GM12891 (cell line): ENCODE data around the gene CHD8.

Experiments used
- POLR2A ChIP-seq: IDR thresholded peaks from 2 replicates; pipeline ENCODE4 v1.6.1; 2011; ENCODE audit warnings: low read depth, low read length, control low read depth
- POLR2AphosphoS5 ChIP-seq: IDR thresholded peaks from 2 replicates; pipeline ENCODE4 v1.6.1; 2011; ENCODE audit warnings: low read depth, low read length, control low read depth
- SPI1 ChIP-seq: IDR thresholded peaks from 2 replicates; pipeline ENCODE4 v1.6.1; 2011; ENCODE audit warnings: low read depth, low read length, control low read depth
- TAF1 ChIP-seq: IDR thresholded peaks from 2 replicates; pipeline ENCODE4 v1.6.1; 2011; ENCODE audit warnings: low read depth, low read length, control low read depth

DNA sequence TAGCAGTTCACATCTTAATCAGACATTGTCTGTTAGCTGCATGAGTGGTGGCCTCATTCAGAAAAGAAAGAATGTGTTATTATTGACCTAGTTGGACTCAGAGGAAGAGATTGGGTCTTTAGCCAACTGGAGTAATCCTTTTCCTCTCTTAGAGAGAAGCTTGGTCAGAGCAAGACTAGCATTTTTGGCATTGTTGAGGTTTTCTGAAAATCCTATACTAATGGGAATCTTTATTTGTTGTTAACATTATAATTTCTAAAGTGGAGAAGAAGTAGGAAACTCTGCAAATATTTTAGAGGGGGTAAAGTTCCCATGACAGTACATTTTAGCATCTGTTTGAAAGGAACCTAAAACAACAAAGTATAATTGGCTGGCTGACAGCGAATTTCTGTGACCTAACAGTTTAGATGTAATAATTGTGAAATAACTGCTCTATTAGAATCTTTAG lies 30.7 kb upstream of the CHD8 start:
- TF ChIP-seq POLR2A (no peak), POLR2AphosphoS5 (no peak), SPI1 (no peak), TAF1 (no peak)
